OCI-LY1 (cell line): ENCODE results near the gene GRIK2.

Experiments
- CTCF ChIP-seq: fragments of 200-600 bp; sonication (generic), shearing (Covaris generic); IDR thresholded peaks from 2 replicates; pipeline ENCODE4 v1.5.1; 2017; ENCODE audit warnings: mild to moderate bottlenecking, antibody characterized with exemption, low read length, moderate library complexity, mixed read lengths
- EZH2 ChIP-seq: fragments of 200-600 bp; sonication (generic), shearing (Covaris generic); IDR thresholded peaks from 2 replicates; pipeline ENCODE4 v1.8.0; 2017; ENCODE audit warnings: borderline replicate concordance, mixed run types, mild to moderate bottlenecking, antibody characterized with exemption, low read length, moderate library complexity, mixed read lengths

- TF ChIP-seq CTCF = no peak
- TF ChIP-seq EZH2 = no peak
Measured at GRCh38 chr6:101478891-101479290, 85.4 kb downstream of the GRIK2 start.
